DMS53 treated with DMSO at 0.1 percent for 48 hours (cell line): ENCODE results near the gene RINL.
A peak's percentile ranks its signal among the peaks of the same experiment; 100 is the strongest.
"Not testable (repeated sequence)": the region's sequence is repeated elsewhere in the genome, so short reads cannot be mapped to it uniquely, and the experiment has no call there.

Experiments
- DNase-seq: peaks from one replicate; lab custom pipeline; 2025; ENCODE audit not compliant: unreplicated experiment; lab: John Stamatoyannopoulos, UW

RINL gene

GRCh38 chr19:38836159-38836982 lies 41.7 kb downstream of the RINL start:
- DNase-seq: no peak

- DNase-seq: no peak
Measured at GRCh38 chr19:38834590-38834989, 43.5 kb downstream of the RINL start.

- no peak for DNase-seq
Measured at GRCh38 chr19:38834104-38834490, 44.0 kb downstream of the RINL start.

GRCh38 chr19:38833092-38833425 lies 45.0 kb downstream of the RINL start:
- no peak for DNase-seq

- peak; percentile 84 for DNase-seq
Measured at GRCh38 chr19:38831142-38831605, 46.9 kb downstream of the RINL start.

- DNase-seq: no peak
Measured at GRCh38 chr19:38830039-38830733, 47.9 kb downstream of the RINL start.

- not testable (repeated sequence) for DNase-seq
Measured at GRCh38 chr19:38829203-38829602, 48.9 kb downstream of the RINL start.

- DNase-seq: no peak
Measured at GRCh38 chr19:38826856-38827551, 51.1 kb downstream of the RINL start.

GRCh38 chr19:38825936-38826335 lies 52.1 kb downstream of the RINL start:
- not testable (repeated sequence) for DNase-seq

GRCh38 chr19:38821230-38821825 lies 56.7 kb downstream of the RINL start:
- DNase-seq: not testable (repeated sequence)

GRCh38 chr19:38819231-38819920 lies 58.7 kb downstream of the RINL start:
- peak; percentile 51 for DNase-seq
